ENCODE data around the gene PCGF1.

DNA sequence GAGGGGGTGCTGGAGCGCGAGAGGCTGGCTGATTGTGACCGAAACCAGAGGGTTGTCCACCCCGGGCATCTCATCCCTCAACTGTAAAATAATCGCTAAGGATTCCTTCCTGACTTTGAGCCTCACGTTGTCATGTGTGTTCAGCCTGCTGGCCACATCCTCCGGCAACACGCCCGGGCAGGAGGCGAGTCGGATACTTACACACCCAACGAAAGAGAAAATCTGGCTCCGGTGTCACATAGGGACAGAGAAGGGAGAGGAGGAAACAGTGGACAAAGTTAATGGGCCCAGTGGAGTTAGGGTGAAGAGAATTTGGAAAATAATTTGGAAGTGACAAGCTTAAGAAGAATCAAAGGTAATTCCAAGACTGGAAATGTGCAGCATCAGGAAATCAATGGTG lies 9.2 kb upstream of the PCGF1 start:
- TF ChIP-seq ZFP30 (CRISPR knock-in tag; IDR thresholded peaks at IDR 0.05) (no peak), TCF4 (CRISPR knock-in tag; IDR thresholded peaks at IDR 0.05; ENCODE audit: borderline replicate concordance) (no peak), SNAI2 (CRISPR knock-in tag; IDR thresholded peaks at IDR 0.05) (no peak), ZC3H10 (CRISPR knock-in tag; IDR thresholded peaks at IDR 0.05) (no peak), OSR1 (CRISPR knock-in tag; IDR thresholded peaks at IDR 0.05) (no peak), ISL1 (CRISPR knock-in tag; IDR thresholded peaks at IDR 0.05) (no peak), ARNTL (CRISPR knock-in tag; IDR thresholded peaks at IDR 0.05; ENCODE audit: borderline replicate concordance, low read depth) (no peak), ZFP3 (CRISPR knock-in tag; IDR thresholded peaks at IDR 0.05) (no peak)
- TF ChIP-seq, protein P1, sequence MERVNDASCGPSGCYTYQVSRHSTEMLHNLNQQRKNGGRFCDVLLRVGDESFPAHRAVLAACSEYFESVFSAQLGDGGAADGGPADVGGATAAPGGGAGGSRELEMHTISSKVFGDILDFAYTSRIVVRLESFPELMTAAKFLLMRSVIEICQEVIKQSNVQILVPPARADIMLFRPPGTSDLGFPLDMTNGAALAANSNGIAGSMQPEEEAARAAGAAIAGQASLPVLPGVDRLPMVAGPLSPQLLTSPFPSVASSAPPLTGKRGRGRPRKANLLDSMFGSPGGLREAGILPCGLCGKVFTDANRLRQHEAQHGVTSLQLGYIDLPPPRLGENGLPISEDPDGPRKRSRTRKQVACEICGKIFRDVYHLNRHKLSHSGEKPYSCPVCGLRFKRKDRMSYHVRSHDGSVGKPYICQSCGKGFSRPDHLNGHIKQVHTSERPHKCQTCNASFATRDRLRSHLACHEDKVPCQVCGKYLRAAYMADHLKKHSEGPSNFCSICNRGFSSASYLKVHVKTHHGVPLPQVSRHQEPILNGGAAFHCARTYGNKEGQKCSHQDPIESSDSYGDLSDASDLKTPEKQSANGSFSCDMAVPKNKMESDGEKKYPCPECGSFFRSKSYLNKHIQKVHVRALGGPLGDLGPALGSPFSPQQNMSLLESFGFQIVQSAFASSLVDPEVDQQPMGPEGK (CRISPR knock-in tag; IDR thresholded peaks at IDR 0.05; ENCODE audit: borderline replicate concordance), result no peak
- TF ChIP-seq, protein P2, sequence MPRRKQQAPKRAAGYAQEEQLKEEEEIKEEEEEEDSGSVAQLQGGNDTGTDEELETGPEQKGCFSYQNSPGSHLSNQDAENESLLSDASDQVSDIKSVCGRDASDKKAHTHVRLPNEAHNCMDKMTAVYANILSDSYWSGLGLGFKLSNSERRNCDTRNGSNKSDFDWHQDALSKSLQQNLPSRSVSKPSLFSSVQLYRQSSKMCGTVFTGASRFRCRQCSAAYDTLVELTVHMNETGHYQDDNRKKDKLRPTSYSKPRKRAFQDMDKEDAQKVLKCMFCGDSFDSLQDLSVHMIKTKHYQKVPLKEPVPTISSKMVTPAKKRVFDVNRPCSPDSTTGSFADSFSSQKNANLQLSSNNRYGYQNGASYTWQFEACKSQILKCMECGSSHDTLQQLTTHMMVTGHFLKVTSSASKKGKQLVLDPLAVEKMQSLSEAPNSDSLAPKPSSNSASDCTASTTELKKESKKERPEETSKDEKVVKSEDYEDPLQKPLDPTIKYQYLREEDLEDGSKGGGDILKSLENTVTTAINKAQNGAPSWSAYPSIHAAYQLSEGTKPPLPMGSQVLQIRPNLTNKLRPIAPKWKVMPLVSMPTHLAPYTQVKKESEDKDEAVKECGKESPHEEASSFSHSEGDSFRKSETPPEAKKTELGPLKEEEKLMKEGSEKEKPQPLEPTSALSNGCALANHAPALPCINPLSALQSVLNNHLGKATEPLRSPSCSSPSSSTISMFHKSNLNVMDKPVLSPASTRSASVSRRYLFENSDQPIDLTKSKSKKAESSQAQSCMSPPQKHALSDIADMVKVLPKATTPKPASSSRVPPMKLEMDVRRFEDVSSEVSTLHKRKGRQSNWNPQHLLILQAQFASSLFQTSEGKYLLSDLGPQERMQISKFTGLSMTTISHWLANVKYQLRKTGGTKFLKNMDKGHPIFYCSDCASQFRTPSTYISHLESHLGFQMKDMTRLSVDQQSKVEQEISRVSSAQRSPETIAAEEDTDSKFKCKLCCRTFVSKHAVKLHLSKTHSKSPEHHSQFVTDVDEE (CRISPR knock-in tag; IDR thresholded peaks at IDR 0.05), result no peak

All from SK-N-SH treated with all-trans-retinoic acid at 6 μM for 48 hours (cell line).